Ovary (tissue), 3 donors: ENCODE measurements around the gene RBM6.

Experiments used
- EP300 ChIP-seq: sonication (generic); formaldehyde crosslinking; IDR thresholded peaks from one replicate; pipeline ENCODE4 v1.6.1; 2017; ENCODE audit warnings: antibody characterized with exemption
- POLR2A ChIP-seq: fragments of 450-650 bp; IDR thresholded peaks from one replicate; pipeline ENCODE4 v1.6.1; 2017; ENCODE audit warnings: antibody characterized with exemption, mild to moderate bottlenecking, moderate library complexity
- TF ChIP-seq, protein P1 (sequence below), 3 donors: fragments of 450-650 bp in 2 of 3; fragments of 200-600 bp in 1 of 3; IDR thresholded peaks; one replicate each; pipeline versions ENCODE4 v1.5.1 to v1.8.0; 2016 to 2022; ENCODE audit warnings: antibody characterized with exemption in 3 of 3, mild to moderate bottlenecking in 1 of 3
- donor health status: DM: no; HTN: no; CAD: no.

GRCh38 chr3:50126287-50127211 lies 186.6 kb downstream of the RBM6 start:
- TF ChIP-seq, protein P1, sequence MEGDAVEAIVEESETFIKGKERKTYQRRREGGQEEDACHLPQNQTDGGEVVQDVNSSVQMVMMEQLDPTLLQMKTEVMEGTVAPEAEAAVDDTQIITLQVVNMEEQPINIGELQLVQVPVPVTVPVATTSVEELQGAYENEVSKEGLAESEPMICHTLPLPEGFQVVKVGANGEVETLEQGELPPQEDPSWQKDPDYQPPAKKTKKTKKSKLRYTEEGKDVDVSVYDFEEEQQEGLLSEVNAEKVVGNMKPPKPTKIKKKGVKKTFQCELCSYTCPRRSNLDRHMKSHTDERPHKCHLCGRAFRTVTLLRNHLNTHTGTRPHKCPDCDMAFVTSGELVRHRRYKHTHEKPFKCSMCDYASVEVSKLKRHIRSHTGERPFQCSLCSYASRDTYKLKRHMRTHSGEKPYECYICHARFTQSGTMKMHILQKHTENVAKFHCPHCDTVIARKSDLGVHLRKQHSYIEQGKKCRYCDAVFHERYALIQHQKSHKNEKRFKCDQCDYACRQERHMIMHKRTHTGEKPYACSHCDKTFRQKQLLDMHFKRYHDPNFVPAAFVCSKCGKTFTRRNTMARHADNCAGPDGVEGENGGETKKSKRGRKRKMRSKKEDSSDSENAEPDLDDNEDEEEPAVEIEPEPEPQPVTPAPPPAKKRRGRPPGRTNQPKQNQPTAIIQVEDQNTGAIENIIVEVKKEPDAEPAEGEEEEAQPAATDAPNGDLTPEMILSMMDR (IDR thresholded peaks at IDR 0.05), result no peak
- TF ChIP-seq POLR2A (no peak), EP300 (no peak)
